GM12875 (cell line): Measurements from ENCODE around the gene NAV2.

ENCODE experiments used
- H3K4me3 ChIP-seq: one replicate; pipeline ENCODE4 v1.5.1; 2011; ENCODE audit warnings: low read depth, low read length, control low read depth
- TF ChIP-seq, protein P1 (sequence below): IDR thresholded peaks from 2 replicates; pipeline ENCODE4 v1.5.1; 2011; ENCODE audit warnings: low read depth, mild to moderate bottlenecking, control low read depth, inconsistent platforms, low read length, moderate library complexity, borderline replicate concordance; ENCODE audit not compliant: insufficient read depth

The NAV2 gene

GRCh38 chr11:19915808-19916207, 203.2 kb downstream of the NAV2 start:
- TF ChIP-seq, protein P1, sequence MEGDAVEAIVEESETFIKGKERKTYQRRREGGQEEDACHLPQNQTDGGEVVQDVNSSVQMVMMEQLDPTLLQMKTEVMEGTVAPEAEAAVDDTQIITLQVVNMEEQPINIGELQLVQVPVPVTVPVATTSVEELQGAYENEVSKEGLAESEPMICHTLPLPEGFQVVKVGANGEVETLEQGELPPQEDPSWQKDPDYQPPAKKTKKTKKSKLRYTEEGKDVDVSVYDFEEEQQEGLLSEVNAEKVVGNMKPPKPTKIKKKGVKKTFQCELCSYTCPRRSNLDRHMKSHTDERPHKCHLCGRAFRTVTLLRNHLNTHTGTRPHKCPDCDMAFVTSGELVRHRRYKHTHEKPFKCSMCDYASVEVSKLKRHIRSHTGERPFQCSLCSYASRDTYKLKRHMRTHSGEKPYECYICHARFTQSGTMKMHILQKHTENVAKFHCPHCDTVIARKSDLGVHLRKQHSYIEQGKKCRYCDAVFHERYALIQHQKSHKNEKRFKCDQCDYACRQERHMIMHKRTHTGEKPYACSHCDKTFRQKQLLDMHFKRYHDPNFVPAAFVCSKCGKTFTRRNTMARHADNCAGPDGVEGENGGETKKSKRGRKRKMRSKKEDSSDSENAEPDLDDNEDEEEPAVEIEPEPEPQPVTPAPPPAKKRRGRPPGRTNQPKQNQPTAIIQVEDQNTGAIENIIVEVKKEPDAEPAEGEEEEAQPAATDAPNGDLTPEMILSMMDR = no peak
- H3K4me3 ChIP-seq = no peak overlapping the region

- TF ChIP-seq, protein P1 = no peak
- no peak overlapping the region for H3K4me3 ChIP-seq
Measured at GRCh38 chr11:19917069-19917468, 204.4 kb downstream of the NAV2 start.

DNA sequence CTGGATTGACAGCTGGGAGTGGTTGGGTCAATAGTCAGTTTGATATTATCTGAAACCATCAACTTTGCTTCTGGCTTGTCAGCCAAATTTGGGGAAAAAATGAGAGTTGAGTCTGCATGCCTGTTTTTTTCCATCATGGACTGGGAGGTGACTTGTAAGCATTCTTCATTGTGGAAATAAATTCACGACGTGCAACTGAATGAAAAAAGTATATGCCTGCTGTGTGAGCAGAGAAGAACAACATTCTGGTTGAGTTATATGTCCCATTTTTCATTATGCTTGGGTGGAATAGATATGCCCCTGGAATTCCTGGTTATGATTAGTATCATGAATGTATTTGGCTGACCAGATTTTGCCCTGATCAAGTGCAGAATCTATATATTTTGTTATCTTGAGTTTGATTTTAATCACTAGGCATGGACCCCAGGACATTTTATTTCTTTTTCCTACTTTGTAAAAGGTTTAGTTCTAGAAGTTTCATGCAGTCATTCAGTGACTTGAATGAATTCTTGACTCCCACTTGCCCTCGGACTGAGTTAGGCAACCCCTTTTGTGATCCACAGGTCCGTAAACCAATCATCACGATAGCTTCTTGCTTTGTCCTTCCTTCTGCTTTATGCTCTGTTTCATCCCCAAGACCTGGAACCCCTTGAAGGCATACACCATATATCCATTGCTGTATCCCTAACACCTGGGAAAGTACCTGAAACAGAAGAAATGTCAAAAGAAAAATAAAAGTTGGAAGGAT, 205.8 kb downstream of the NAV2 start:
- no peak overlapping the region for H3K4me3 ChIP-seq
- TF ChIP-seq, protein P1 = no peak

DNA sequence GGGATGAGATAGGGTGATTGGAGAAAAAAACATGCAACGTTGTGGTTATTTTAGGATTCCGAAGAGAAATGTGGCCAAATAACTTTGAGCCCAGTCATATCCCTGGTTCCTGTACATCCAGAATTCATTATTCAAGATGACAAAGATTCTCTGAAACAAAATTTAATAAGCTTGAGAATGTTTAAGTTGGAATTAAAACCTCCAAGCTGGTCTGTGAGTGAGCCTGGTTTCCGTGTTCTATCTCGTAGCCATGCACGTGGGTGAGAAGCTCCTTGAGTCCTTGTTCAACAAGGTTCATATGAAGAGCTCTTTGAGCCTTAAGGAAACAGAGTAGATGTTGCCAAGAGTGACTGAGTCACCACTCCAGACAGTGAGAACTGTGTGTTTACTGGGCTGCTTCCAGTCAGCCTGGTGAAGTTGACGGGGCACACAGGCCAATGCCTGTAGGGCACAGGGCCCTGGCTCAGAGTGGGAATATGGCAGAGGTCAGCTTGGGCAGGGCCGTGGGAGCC, 206.5 kb downstream of the NAV2 start:
- TF ChIP-seq, protein P1 = no peak
- H3K4me3 ChIP-seq = no peak overlapping the region

GRCh38 chr11:19920982-19921381, 208.3 kb downstream of the NAV2 start:
- TF ChIP-seq, protein P1 = no peak
- H3K4me3 ChIP-seq = no peak overlapping the region

GRCh38 chr11:19921976-19922688, 209.5 kb downstream of the NAV2 start:
- TF ChIP-seq, protein P1 = no peak
- H3K4me3 ChIP-seq = no peak overlapping the region

GRCh38 chr11:19922689-19923035, 210.0 kb downstream of the NAV2 start:
- H3K4me3 ChIP-seq = no peak overlapping the region
- TF ChIP-seq, protein P1 = no peak
